CD4-positive, alpha-beta T cell treated with Interleukin-12 subunit alpha and Interleukin-12 subunit beta, for 1 hour (primary cell): ENCODE results near the gene VLDLR.
"Not testable (repeated sequence)": the region's sequence is repeated elsewhere in the genome, so short reads cannot be mapped to it uniquely, and the experiment has no call there.

Source experiments
- DNase-seq: peaks from one replicate; pipeline ENCODE4 v3.0.0-alpha.2; 2020

VLDLR gene

GRCh38 chr9:2664174-2665065, 42.8 kb downstream of the VLDLR start:
- no peak for DNase-seq

- no peak for DNase-seq
Measured at GRCh38 chr9:2666569-2666968, 45.0 kb downstream of the VLDLR start.

- no peak for DNase-seq
Measured at GRCh38 chr9:2673161-2673560, 51.6 kb downstream of the VLDLR start.

GRCh38 chr9:2674141-2674824, 52.7 kb downstream of the VLDLR start:
- no peak for DNase-seq

GRCh38 chr9:2675834-2676233, 54.2 kb downstream of the VLDLR start:
- no peak for DNase-seq

- DNase-seq, result no peak
Measured at GRCh38 chr9:2676466-2676865, 54.9 kb downstream of the VLDLR start.

GRCh38 chr9:2677915-2678889, 56.6 kb downstream of the VLDLR start:
- no peak for DNase-seq

- no peak for DNase-seq
Measured at GRCh38 chr9:2679011-2679410, 57.4 kb downstream of the VLDLR start.

GRCh38 chr9:2681981-2682380, 60.4 kb downstream of the VLDLR start:
- DNase-seq, result no peak

- DNase-seq, result no peak
Measured at GRCh38 chr9:2686911-2687310, 65.3 kb downstream of the VLDLR start.

- DNase-seq, result no peak
Measured at GRCh38 chr9:2688636-2689035, 67.0 kb downstream of the VLDLR start.

GRCh38 chr9:2691212-2691611, 69.6 kb downstream of the VLDLR start:
- DNase-seq, result no peak

- DNase-seq, result no peak
Measured at GRCh38 chr9:2691626-2692025, 70.0 kb downstream of the VLDLR start.

GRCh38 chr9:2693056-2693455, 71.5 kb downstream of the VLDLR start:
- DNase-seq, result no peak

GRCh38 chr9:2697492-2697891, 75.9 kb downstream of the VLDLR start:
- no peak for DNase-seq

- DNase-seq, result no peak
Measured at GRCh38 chr9:2700398-2700797, 78.8 kb downstream of the VLDLR start.

GRCh38 chr9:2700909-2701550, 79.4 kb downstream of the VLDLR start:
- DNase-seq, result no peak

- DNase-seq, result no peak
Measured at GRCh38 chr9:2704504-2704903, 82.9 kb downstream of the VLDLR start.

GRCh38 chr9:2707256-2707655, 85.7 kb downstream of the VLDLR start:
- DNase-seq, result not testable (repeated sequence)
